Right atrium auricular region (tissue), 2 donors: Measurements from ENCODE around the gene RHBG. TPM values are rescaled to one million over a fixed set of nuclear protein-coding genes. Genes with fewer than 3 reads are reported as not detected.

Source experiments
- DNase-seq: peaks from one replicate; pipeline ENCODE4 v3.0.0-alpha.2; 2019; ENCODE audit warnings: low spot score
- H3K27ac ChIP-seq, 2 donors: fragments of 200-600 bp; sonication (generic); 1 replicate in 1 of 2; 2 replicates in 1 of 2; pipeline ENCODE4 v1.5.1; 2016 to 2019
- H3K27me3 ChIP-seq, 2 donors: fragments of 200-600 bp; sonication (generic); one replicate each; pipeline versions ENCODE4 v1.5.1 to v1.6.0; 2017 to 2019
- H3K36me3 ChIP-seq: fragments of 200-600 bp; sonication (generic); one replicate; pipeline ENCODE4 v1.5.1; 2016
- H3K4me1 ChIP-seq, 2 donors: fragments of 200-600 bp; sonication (generic); one replicate each; pipeline versions ENCODE4 v1.5.1 to v1.6.0; 2017 to 2019
- H3K4me3 ChIP-seq, 2 donors: fragments of 200-600 bp; sonication (generic); 1 replicate in 1 of 2; 2 replicates in 1 of 2; pipeline ENCODE4 v1.5.1; 2017 to 2019; ENCODE audit warnings: mild to moderate bottlenecking in 1 of 2, moderate library complexity in 1 of 2
- H3K9me3 ChIP-seq, 2 donors: fragments of 200-600 bp; sonication (generic); one replicate each; pipeline ENCODE4 v1.5.1; 2019
- total RNA-seq, 2 donors: library from RNA; depleted of rRNA; stranded (reverse); fragments of >200 nt; gene quantifications; one replicate each; pipeline ENCODE4 v1.1.0, GENCODE V29; 2016
- TF ChIP-seq, protein P1 (sequence below), 2 donors: fragments of 200-600 bp; sonication (generic); IDR thresholded peaks; one replicate each; pipeline ENCODE4 v1.5.1; 2019; ENCODE audit warnings: antibody characterized with exemption in 2 of 2

The RHBG gene
- total RNA-seq, 2 donors from 2014 or later = not detected

DNA sequence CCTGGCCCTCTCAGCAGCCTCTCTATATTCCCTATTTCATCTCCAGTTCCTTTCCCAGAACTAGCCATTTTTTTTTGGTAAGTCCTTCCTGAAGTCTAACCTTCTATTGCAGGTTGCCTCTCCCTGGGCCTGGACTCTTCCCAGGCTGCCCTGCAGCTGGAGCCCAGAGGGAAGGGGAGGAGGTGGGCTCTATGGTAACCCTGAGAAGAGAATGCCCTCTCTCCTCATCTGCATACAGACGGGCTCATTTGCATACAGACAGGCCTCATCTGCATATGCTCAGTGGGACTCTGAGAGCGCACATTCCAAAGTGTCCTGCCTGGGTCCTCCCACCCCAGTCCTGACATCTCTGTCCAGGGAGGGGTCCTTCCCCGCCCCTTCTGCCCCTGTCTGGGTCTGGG is 32.7 kb downstream of the RHBG start:
- Histone ChIP-seq H3K4me1 (no peaks in the 10 kb centered on the region), H3K9me3 (no peaks in the 10 kb centered on the region), H3K27me3 (no peaks in the 10 kb centered on the region), H3K36me3 (no peaks in the 10 kb centered on the region), H3K27ac (no peak overlapping the region), H3K4me3 (no peak overlapping the region)
- DNase-seq = no peak
- TF ChIP-seq, protein P1, sequence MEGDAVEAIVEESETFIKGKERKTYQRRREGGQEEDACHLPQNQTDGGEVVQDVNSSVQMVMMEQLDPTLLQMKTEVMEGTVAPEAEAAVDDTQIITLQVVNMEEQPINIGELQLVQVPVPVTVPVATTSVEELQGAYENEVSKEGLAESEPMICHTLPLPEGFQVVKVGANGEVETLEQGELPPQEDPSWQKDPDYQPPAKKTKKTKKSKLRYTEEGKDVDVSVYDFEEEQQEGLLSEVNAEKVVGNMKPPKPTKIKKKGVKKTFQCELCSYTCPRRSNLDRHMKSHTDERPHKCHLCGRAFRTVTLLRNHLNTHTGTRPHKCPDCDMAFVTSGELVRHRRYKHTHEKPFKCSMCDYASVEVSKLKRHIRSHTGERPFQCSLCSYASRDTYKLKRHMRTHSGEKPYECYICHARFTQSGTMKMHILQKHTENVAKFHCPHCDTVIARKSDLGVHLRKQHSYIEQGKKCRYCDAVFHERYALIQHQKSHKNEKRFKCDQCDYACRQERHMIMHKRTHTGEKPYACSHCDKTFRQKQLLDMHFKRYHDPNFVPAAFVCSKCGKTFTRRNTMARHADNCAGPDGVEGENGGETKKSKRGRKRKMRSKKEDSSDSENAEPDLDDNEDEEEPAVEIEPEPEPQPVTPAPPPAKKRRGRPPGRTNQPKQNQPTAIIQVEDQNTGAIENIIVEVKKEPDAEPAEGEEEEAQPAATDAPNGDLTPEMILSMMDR (IDR thresholded peaks at IDR 0.05) = no peak

DNA sequence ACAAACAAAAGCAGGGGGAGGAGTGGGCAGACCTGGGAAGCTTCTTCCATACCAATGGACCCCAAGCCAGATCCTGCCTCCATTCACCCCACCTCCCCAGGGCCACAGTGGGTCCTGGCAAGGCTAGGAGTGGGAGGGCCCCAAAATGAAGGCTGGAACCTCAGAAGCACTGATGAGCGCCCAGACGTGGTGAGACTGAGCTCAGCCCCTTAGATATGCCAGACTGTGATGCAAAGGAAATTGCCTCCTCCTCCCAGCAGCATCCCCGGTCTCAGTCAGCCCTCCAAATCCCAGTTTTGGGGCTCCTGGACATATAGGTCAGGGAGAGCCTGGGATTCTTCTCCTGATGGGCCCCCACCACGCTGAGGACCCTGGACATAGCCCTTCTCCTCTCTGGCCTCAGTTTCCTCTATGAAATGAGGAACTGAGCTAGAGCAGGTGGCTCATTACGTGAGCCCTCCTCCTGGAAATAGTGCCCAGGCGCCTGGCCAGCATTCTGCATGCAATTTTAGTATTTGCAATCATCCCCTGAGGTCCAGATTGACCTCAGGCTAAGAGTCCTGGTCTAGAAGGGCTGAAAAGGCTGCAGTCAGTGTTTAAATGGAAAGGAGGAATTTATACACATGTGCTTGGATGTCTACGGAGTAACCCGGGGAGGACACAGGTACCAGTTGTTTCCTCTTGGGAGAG is 33.5 kb downstream of the RHBG start:
- TF ChIP-seq, protein P1 (IDR thresholded peaks at IDR 0.05) = no peak
- DNase-seq = no peak

DNA sequence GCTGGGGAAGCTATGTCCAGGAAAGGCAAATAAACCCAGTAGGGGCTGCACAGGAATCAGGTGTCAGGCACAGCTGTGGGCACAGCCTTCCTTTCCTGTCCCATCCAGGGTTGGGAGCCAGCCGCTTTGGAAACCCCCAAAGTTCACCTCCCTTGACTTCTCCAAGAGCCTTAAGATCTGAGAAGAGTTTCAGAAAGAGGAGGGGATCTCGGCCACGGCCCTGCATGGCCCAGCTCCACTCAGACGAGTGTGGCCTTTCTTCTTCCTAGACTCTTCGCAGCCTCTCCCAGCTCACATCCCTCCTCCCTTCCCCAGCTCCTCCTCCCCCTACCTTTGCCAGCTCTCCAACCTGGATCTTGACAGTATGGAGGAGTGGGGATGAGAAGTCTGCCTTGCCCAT is 36.7 kb downstream of the RHBG start:
- Histone ChIP-seq H3K4me1 (no peaks in the 10 kb centered on the region), H3K4me3 (no peak overlapping the region), H3K36me3 (no peaks in the 10 kb centered on the region), H3K27me3 (peaks cover 0 to 3% of the 10 kb centered on the region in 2 donors), H3K27ac (no peak overlapping the region), H3K9me3 (no peaks in the 10 kb centered on the region)
- no peak for DNase-seq
- TF ChIP-seq, protein P1 (IDR thresholded peaks at IDR 0.05) = no peak

More for the DNA sequence above, 33.5 kb downstream of the RHBG start:
- Histone ChIP-seq H3K4me1 (no peaks in the 10 kb centered on the region), H3K9me3 (no peaks in the 10 kb centered on the region), H3K4me3 (no peak overlapping the region), H3K27me3 (peaks cover 0 to 2% of the 10 kb centered on the region in 2 donors), H3K27ac (no peak overlapping the region), H3K36me3 (no peaks in the 10 kb centered on the region)

DNA sequence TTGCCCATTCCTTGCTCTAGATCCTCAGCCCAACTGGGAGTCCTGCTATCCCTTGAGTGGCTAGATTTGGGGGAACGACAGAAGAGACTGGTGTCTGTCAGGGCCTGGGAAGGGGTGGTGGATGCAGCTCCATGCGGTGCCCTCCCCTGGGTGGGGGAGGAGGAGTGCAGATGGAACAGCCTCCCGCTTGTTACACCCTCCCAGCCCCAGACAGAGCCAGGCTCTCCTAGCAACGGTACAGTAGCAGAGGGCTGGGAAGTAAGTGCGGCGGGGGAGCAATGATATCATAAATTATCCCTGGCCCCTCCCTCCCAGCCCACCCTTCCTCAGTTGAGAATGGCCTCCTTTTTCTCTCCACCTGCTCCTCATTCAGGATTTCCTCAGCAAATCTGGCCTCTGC is 37.2 kb downstream of the RHBG start:
- no peak overlapping the region for H3K27ac ChIP-seq
- H3K36me3 ChIP-seq = no peaks in the 10 kb centered on the region
- no peak overlapping the region for H3K4me3 ChIP-seq
- TF ChIP-seq, protein P1 (IDR thresholded peaks at IDR 0.05) = no peak
- no peaks in the 10 kb centered on the region for H3K4me1 ChIP-seq
- H3K27me3 ChIP-seq = peaks cover 0 to 3% of the 10 kb centered on the region in 2 donors
- no peaks in the 10 kb centered on the region for H3K9me3 ChIP-seq
- DNase-seq = no peak

DNA sequence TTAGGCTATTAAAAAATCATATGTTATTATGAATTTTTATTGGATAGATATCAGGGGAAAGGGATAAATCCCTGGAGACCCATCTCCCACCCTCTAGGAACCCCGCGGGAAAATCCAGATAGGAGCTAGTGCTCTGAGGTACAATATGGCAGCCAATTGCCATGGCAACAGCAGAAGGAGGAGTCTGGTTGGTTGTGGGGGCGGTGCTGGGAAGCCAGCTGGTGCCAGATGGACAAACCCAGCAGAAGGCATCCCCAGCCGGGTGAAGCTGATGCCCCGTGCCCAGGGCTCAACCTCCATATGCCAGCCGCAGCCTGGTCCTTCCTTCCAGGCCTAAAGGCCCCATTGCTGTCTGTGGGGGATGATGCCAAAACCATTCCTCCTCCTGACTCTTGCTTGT is 38.3 kb downstream of the RHBG start:
- Histone ChIP-seq H3K27me3 (peaks cover 0 to 3% of the 10 kb centered on the region in 2 donors), H3K27ac (no peak overlapping the region), H3K4me1 (no peaks in the 10 kb centered on the region), H3K9me3 (no peaks in the 10 kb centered on the region), H3K36me3 (no peaks in the 10 kb centered on the region), H3K4me3 (no peak overlapping the region)
- TF ChIP-seq, protein P1 (IDR thresholded peaks at IDR 0.05) = no peak
- DNase-seq = no peak

DNA sequence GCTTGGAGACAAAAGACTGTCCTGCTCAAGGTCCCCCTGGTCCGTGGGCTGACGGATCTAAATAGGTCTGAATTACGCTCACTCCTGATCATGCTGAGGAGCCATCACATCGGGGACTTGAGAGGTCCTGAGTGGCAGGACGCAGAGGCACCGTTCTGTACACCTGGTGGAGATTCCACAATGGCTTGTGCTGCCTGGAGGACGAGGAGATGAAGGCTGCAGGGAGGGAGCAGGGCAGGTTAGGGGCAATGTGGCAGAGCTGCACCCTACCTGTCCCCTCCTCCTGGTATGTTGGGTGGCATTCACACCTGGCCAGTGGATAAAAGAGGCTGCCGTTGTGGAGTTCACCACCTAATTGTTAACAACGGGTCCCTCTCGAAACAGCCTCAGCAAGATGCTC is 38.7 kb downstream of the RHBG start:
- Histone ChIP-seq H3K27me3 (peaks cover 0 to 3% of the 10 kb centered on the region in 2 donors), H3K9me3 (no peaks in the 10 kb centered on the region), H3K27ac (no peak overlapping the region), H3K36me3 (no peaks in the 10 kb centered on the region), H3K4me1 (no peaks in the 10 kb centered on the region), H3K4me3 (no peak overlapping the region)
- no peak for DNase-seq
- TF ChIP-seq, protein P1 (IDR thresholded peaks at IDR 0.05) = no peak
